ENCODE results near the gene ANKRD55. TPM values are rescaled to one million over a fixed set of nuclear protein-coding genes. Genes with fewer than 3 reads are reported as not detected.

Gene ANKRD55
- total RNA-seq, 1 experiment from 2014 or later, result not detected

GRCh38 chr5:56148453-56148971, 84.6 kb downstream of the ANKRD55 start:
- Histone ChIP-seq H2AFZ (ENCODE audit: low read length) (no peak overlapping the region), H3K36me3 (ENCODE audit: low read depth, low read length) (no peaks in the 10 kb centered on the region), H3F3A (ENCODE audit: low read length, unreplicated experiment) (no peaks in the 10 kb centered on the region), H4K20me1 (ENCODE audit: low read length) (no peaks in the 10 kb centered on the region), H3K9me3 (ENCODE audit: low read length) (no peaks in the 10 kb centered on the region), H3K27me3 (ENCODE audit: low read length) (no peaks in the 10 kb centered on the region), H3K4me2 (ENCODE audit: low read length) (no peak overlapping the region), H3K9me2 (replicated peaks; ENCODE audit: low read length) (no peaks in the 10 kb centered on the region), H3K4me1 (ENCODE audit: insufficient read depth, low read length) (no peaks in the 10 kb centered on the region), H3K4me3 (ENCODE audit: low read length) (no peak overlapping the region), H3K9ac (ENCODE audit: low read length) (no peak overlapping the region), H3K27ac (ENCODE audit: low read length) (no peak overlapping the region), H3K79me2 (ENCODE audit: low read length) (no peaks in the 10 kb centered on the region)
- no TSS peak for BruUV-seq (replicated peaks)
- POLR2A ChIA-PET (ENCODE audit: unreplicated experiment), result no interaction called here
- no peak for ATAC-seq
- no peak for DNase-seq
- TF ChIP-seq EZH2phosphoT487 (IDR thresholded peaks at IDR 0.05; ENCODE audit: borderline replicate concordance, low read length) (no peak), EZH2 (IDR thresholded peaks at IDR 0.05; ENCODE audit: low read length, unreplicated experiment) (no peak)
- TF ChIP-seq, protein P1, sequence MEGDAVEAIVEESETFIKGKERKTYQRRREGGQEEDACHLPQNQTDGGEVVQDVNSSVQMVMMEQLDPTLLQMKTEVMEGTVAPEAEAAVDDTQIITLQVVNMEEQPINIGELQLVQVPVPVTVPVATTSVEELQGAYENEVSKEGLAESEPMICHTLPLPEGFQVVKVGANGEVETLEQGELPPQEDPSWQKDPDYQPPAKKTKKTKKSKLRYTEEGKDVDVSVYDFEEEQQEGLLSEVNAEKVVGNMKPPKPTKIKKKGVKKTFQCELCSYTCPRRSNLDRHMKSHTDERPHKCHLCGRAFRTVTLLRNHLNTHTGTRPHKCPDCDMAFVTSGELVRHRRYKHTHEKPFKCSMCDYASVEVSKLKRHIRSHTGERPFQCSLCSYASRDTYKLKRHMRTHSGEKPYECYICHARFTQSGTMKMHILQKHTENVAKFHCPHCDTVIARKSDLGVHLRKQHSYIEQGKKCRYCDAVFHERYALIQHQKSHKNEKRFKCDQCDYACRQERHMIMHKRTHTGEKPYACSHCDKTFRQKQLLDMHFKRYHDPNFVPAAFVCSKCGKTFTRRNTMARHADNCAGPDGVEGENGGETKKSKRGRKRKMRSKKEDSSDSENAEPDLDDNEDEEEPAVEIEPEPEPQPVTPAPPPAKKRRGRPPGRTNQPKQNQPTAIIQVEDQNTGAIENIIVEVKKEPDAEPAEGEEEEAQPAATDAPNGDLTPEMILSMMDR (conservative IDR thresholded peaks at IDR 0.05; ENCODE audit: low read depth, low read length), result no peak
- CTCF ChIA-PET, result no interaction called here
- intact Hi-C loops (cut with micrococcal nuclease), result no loop called here

- ATAC-seq (no peak), DNase-seq (no peak)
- Histone ChIP-seq H2AFZ (ENCODE audit: low read length) (no peak overlapping the region), H3K27me3 (ENCODE audit: low read length) (no peaks in the 10 kb centered on the region), H3K4me1 (ENCODE audit: insufficient read depth, low read length) (peaks cover 3% of the 10 kb centered on the region), H3K4me3 (ENCODE audit: low read length) (no peak overlapping the region), H3K9me2 (replicated peaks; ENCODE audit: low read length) (no peaks in the 10 kb centered on the region), H3K9me3 (ENCODE audit: low read length) (no peaks in the 10 kb centered on the region), H4K20me1 (ENCODE audit: low read length) (no peaks in the 10 kb centered on the region), H3K9ac (ENCODE audit: low read length) (no peak overlapping the region), H3K79me2 (ENCODE audit: low read length) (no peaks in the 10 kb centered on the region), H3K36me3 (ENCODE audit: low read depth, low read length) (no peaks in the 10 kb centered on the region), H3K4me2 (ENCODE audit: low read length) (no peak overlapping the region), H3F3A (ENCODE audit: low read length, unreplicated experiment) (no peaks in the 10 kb centered on the region), H3K27ac (ENCODE audit: low read length) (no peak overlapping the region)
- ChIA-PET POLR2A (ENCODE audit: unreplicated experiment) (interaction anchor here (0.5 kb wide), 1 partner anchor 43 kb away, joined by 7 read pairs; no protein-coding TSS in a partner anchor), CTCF (no interaction called here)
- intact Hi-C loops (cut with micrococcal nuclease), result no loop called here
- no TSS peak for BruUV-seq (replicated peaks)
- TF ChIP-seq EZH2 (IDR thresholded peaks at IDR 0.05; ENCODE audit: low read length, unreplicated experiment) (no peak), EZH2phosphoT487 (IDR thresholded peaks at IDR 0.05; ENCODE audit: borderline replicate concordance, low read length) (no peak)
- TF ChIP-seq, protein P1 (conservative IDR thresholded peaks at IDR 0.05; ENCODE audit: low read depth, low read length), result no peak
Observed at GRCh38 chr5:56147659-56148230, 85.4 kb downstream of the ANKRD55 start.

- H3K36me3 ChIP-seq (ENCODE audit: low read depth, low read length), result no peaks in the 10 kb centered on the region
- no peak overlapping the region for H3K4me3 ChIP-seq (ENCODE audit: low read length)
- H4K20me1 ChIP-seq (ENCODE audit: low read length), result no peaks in the 10 kb centered on the region
- no peak overlapping the region for H3K4me2 ChIP-seq (ENCODE audit: low read length)
- H3K27me3 ChIP-seq (ENCODE audit: low read length), result no peaks in the 10 kb centered on the region
- CTCF ChIA-PET, result no interaction called here
- POLR2A ChIA-PET (ENCODE audit: unreplicated experiment), result interaction anchor here (0.5 kb wide), 1 partner anchor 42 kb away, joined by 7 read pairs; no protein-coding TSS in a partner anchor
- H3K79me2 ChIP-seq (ENCODE audit: low read length), result no peaks in the 10 kb centered on the region
- DNase-seq (no peak), ATAC-seq (no peak)
- H3K9me3 ChIP-seq (ENCODE audit: low read length), result no peaks in the 10 kb centered on the region
- no peak for TF ChIP-seq EZH2 (IDR thresholded peaks at IDR 0.05; ENCODE audit: low read length, unreplicated experiment)
- TF ChIP-seq, protein P1 (conservative IDR thresholded peaks at IDR 0.05; ENCODE audit: low read depth, low read length), result no peak
- no peak for TF ChIP-seq EZH2phosphoT487 (IDR thresholded peaks at IDR 0.05; ENCODE audit: borderline replicate concordance, low read length)
- H3K27ac ChIP-seq (ENCODE audit: low read length), result no peak overlapping the region
- no peak overlapping the region for H3K9ac ChIP-seq (ENCODE audit: low read length)
- intact Hi-C loops (cut with micrococcal nuclease), result no loop called here
- no peaks in the 10 kb centered on the region for H3F3A ChIP-seq (ENCODE audit: low read length, unreplicated experiment)
- BruUV-seq (replicated peaks), result no TSS peak
- no peaks in the 10 kb centered on the region for H3K9me2 ChIP-seq (replicated peaks; ENCODE audit: low read length)
- no peak overlapping the region for H2AFZ ChIP-seq (ENCODE audit: low read length)
- H3K4me1 ChIP-seq (ENCODE audit: insufficient read depth, low read length), result peaks cover 9% of the 10 kb centered on the region
Observed at GRCh38 chr5:56147106-56147505, 86.0 kb downstream of the ANKRD55 start.
